ENCODE data around the gene C2orf66. TPM values are rescaled to one million over a fixed set of nuclear protein-coding genes. Genes with fewer than 3 reads are reported as not detected.

C2orf66 gene
- under 0.01 TPM in 1 of 2 replicates, not detected in the other for total RNA-seq

DNA sequence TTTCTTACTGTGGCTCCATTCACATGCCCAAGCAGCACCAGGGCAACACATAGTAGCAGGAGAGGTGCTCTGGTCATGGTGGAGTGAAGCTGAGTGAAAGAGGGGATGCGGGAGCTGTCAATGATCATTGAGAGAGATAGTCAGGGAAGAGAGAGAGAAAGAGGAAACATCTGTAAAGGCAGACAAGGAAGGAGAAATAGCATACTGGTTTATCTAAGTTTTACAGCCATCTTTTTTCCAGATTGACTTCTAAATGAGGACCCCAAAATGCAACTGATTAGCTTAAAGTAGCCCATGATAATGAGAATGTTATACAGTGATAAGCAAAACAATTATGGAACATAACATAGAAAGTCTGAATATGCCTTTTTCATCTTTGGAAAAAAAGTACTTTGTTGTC, at the start of gene C2orf66:
C2orf66 (minus strand) TSS at position 96 of the 400 bp plus-strand sequence; CDS start at position 77, 19 bp downstream.
- TF ChIP-seq, protein P1, sequence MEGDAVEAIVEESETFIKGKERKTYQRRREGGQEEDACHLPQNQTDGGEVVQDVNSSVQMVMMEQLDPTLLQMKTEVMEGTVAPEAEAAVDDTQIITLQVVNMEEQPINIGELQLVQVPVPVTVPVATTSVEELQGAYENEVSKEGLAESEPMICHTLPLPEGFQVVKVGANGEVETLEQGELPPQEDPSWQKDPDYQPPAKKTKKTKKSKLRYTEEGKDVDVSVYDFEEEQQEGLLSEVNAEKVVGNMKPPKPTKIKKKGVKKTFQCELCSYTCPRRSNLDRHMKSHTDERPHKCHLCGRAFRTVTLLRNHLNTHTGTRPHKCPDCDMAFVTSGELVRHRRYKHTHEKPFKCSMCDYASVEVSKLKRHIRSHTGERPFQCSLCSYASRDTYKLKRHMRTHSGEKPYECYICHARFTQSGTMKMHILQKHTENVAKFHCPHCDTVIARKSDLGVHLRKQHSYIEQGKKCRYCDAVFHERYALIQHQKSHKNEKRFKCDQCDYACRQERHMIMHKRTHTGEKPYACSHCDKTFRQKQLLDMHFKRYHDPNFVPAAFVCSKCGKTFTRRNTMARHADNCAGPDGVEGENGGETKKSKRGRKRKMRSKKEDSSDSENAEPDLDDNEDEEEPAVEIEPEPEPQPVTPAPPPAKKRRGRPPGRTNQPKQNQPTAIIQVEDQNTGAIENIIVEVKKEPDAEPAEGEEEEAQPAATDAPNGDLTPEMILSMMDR (IDR thresholded peaks at IDR 0.05; ENCODE audit: insufficient read depth, low read depth, low read length) = no peak
- no peak within 1 kb of the TSS for H3K4me3 ChIP-seq (ENCODE audit: low read depth, low read length)
- DNase-seq (ENCODE audit: low read depth) = no peak

DNA sequence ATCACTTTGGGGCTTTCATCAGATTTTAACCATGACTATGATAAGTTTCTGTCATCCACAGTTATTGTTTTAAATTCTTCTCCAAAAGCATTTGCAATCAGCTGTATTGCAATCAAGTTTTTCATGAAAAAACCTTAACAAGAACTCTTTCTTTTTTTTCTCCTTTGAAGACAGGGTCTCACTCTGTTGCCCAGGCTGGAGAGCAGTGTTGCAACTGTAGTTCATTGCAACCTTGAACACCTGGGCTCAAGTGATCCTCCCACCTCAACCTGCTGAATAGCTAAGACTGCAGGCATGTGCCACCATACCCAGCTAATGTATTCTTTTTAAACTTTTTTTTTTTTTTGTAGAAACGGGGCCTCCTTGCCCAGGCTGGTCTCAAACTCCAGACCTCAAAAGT, 45.5 kb upstream of the C2orf66 start:
- no peak for DNase-seq (ENCODE audit: low read depth)
- no peak overlapping the region for H3K4me3 ChIP-seq (ENCODE audit: low read depth, low read length)
- TF ChIP-seq, protein P1 (IDR thresholded peaks at IDR 0.05; ENCODE audit: insufficient read depth, low read depth, low read length) = no peak

DNA sequence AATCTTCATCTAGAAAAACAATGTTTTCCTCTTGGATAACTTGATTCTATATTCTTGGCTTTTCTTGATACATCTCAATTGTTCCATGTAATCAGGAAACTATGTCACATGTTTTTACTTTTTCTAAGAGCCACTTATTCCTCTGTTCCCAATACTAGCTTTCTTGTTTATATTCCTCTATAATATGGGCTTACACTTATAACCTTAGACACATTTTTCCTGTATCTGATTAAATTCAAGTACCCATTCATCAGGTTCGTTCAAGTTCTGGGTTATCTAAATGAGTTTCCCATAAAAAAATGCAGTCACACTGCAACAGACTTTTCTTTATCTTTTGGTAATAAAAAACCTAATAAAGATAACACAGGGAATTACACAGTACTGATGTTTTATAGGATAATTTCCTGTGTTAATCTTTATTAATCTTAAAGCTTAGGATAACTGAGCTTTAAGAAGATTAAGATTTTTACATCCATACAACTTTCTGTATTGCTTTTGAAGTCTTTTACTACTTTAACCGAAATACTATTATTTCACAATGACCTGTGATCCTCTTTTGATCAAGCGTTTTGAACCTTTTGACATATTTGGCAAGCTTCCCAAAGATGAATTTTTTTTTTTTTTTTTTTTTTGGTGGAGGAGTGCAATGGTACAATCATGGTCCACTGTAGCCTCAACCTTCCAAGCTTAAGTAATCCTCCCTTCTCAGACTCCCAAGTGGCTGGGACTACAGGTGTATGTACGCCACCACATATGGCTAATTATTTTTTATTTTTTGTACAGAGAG, 44.3 kb upstream of the C2orf66 start:
- no peak overlapping the region for H3K4me3 ChIP-seq (ENCODE audit: low read depth, low read length)
- TF ChIP-seq, protein P1 (IDR thresholded peaks at IDR 0.05; ENCODE audit: insufficient read depth, low read depth, low read length) = no peak
- peak; percentile 64 for DNase-seq (ENCODE audit: low read depth)

DNA sequence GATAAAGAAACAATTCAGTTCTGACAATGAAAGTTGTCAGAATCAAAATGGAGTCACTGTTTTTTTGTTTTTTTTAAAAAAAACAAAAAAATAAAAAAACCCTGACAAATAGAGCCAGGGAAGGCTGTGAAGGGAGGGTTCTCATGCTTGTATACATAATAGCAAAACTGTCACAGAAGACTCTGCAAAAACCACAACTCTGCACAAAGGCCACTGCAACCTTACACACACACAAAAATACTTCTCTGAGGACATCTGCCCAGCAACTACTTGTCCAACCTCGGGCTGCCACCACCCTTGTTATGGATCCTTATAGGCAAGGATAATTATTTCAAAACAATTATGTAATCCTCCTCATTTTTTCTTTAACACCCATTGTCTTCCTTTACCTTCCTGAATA, 41.9 kb upstream of the C2orf66 start:
- peak; percentile 6 for DNase-seq (ENCODE audit: low read depth)
- H3K4me3 ChIP-seq (ENCODE audit: low read depth, low read length) = no peak overlapping the region
- TF ChIP-seq, protein P1 (IDR thresholded peaks at IDR 0.05; ENCODE audit: insufficient read depth, low read depth, low read length) = no peak

DNA sequence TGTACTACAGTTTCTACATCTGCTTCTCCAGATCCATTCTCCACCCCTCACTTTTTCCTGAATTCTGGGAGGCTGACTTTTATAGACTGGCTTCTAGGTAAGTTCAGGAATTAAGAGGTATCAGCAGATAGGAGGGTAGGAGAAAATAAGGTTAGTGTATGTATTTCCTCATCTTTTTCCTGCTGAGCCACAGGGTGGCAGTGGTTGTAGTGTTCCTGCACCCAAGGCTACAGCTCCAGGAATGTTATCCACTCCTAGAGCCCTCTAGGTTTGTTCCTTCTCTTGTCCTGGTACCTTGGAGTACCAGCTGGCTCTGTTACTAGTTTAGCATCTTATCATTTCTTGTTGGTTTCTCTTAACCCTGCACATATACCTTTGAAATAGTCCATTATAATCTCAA, 40.7 kb upstream of the C2orf66 start:
- H3K4me3 ChIP-seq (ENCODE audit: low read depth, low read length) = no peak overlapping the region
- TF ChIP-seq, protein P1 (IDR thresholded peaks at IDR 0.05; ENCODE audit: insufficient read depth, low read depth, low read length) = peak; percentile 55
- DNase-seq (ENCODE audit: low read depth) = peak; percentile 41

DNA sequence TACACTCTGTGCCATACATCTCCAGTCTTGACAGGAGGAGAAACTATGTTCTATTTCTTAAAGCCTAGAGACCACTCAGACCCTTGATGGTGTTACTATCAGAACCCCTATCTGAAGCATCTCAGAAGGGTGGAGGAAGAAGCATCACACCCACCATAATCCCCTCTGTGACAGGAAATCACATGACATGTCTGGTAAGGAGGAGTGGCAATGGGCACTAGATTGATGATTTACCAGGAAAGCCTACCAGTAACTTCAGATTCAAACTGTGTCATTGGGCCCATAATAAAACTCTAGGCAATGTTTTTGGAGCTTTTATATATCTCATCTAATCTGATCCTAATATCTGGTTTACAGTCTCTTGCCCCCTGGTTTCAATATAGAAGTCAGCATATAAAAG, 37.1 kb upstream of the C2orf66 start:
- no peak for DNase-seq (ENCODE audit: low read depth)
- TF ChIP-seq, protein P1 (IDR thresholded peaks at IDR 0.05; ENCODE audit: insufficient read depth, low read depth, low read length) = no peak
- H3K4me3 ChIP-seq (ENCODE audit: low read depth, low read length) = no peak overlapping the region

Measured in fibroblast of villous mesenchyme (primary cell).